Neuronal stem cell (in vitro differentiated cells): ENCODE measurements around the gene COX4I1.

ENCODE experiments used
- DNase-seq: peaks from one replicate; pipeline ENCODE4 v3.0.0-alpha.2; 2013; ENCODE audit warnings: low spot score
- H2AFZ ChIP-seq: one replicate; pipeline ENCODE4 v1.6.1; 2013; ENCODE audit warnings: mild to moderate bottlenecking, low read length, inconsistent platforms
- H2AK5ac ChIP-seq: 2 replicates; pipeline ENCODE4 v1.6.1; 2013; ENCODE audit warnings: low read depth, mild to moderate bottlenecking, inconsistent platforms, low read length, moderate library complexity, mixed read lengths
- H2BK120ac ChIP-seq: 2 replicates; pipeline ENCODE4 v1.6.1; 2013; ENCODE audit warnings: low read depth, mild to moderate bottlenecking, inconsistent platforms, low read length, moderate library complexity, mixed read lengths
- H2BK12ac ChIP-seq: one replicate; pipeline ENCODE4 v1.6.1; 2013; ENCODE audit warnings: low read length, inconsistent platforms
- H2BK15ac ChIP-seq: 2 replicates; pipeline ENCODE4 v1.6.1; 2013; ENCODE audit warnings: mild to moderate bottlenecking, low read length, inconsistent platforms, mixed read lengths
- H2BK5ac ChIP-seq: one replicate; pipeline ENCODE4 v1.6.1; 2013; ENCODE audit warnings: inconsistent platforms, mild to moderate bottlenecking, low read length, moderate library complexity
- H3K14ac ChIP-seq: one replicate; pipeline ENCODE4 v1.6.1; 2013; ENCODE audit warnings: low read length, inconsistent platforms
- H3K18ac ChIP-seq: 2 replicates; pipeline ENCODE4 v1.6.1; 2013; ENCODE audit warnings: low read length, inconsistent platforms
- H3K23ac ChIP-seq: 2 replicates; pipeline ENCODE4 v1.6.1; 2013; ENCODE audit warnings: low read depth, mild to moderate bottlenecking, mixed read lengths, low read length, inconsistent platforms; ENCODE audit not compliant: poor library complexity
- H3K27ac ChIP-seq: replicated peaks from 3 replicates; pipeline ENCODE4 v1.5.1; 2013; ENCODE audit warnings: low read length, inconsistent platforms
- H3K27me3 ChIP-seq, 3 experiments: 2 replicates each; pipeline ENCODE4 v1.6.1; 2013; ENCODE audit warnings: low read length in 3 of 3, mild to moderate bottlenecking in 2 of 3, inconsistent platforms in 1 of 3, low read depth in 1 of 3, mixed read lengths in 1 of 3, moderate library complexity in 1 of 3; ENCODE audit not compliant: control insufficient read depth in 3 of 3, insufficient read depth in 3 of 3
- H3K36me3 ChIP-seq, 2 donors: replicated peaks in 1 of 2; 2 replicates each; pipeline ENCODE4 v1.6.1; 2013; ENCODE audit warnings: low read length in 2 of 2; ENCODE audit not compliant: control insufficient read depth in 2 of 2, insufficient read depth in 2 of 2
- H3K4ac ChIP-seq: 2 replicates; pipeline ENCODE4 v1.6.1; 2013; ENCODE audit warnings: inconsistent platforms, mild to moderate bottlenecking, low read length, moderate library complexity
- H3K4me1 ChIP-seq, 2 donors: 1 replicate in 1 of 2; 2 replicates in 1 of 2; pipeline ENCODE4 v1.6.1; 2013; ENCODE audit warnings: low read length in 2 of 2, low read depth in 1 of 2; ENCODE audit not compliant: control insufficient read depth in 2 of 2, insufficient read depth in 1 of 2
- H3K4me2 ChIP-seq: one replicate; pipeline ENCODE4 v1.6.1; 2013; ENCODE audit warnings: mild to moderate bottlenecking, low read length, inconsistent platforms; ENCODE audit not compliant: insufficient read depth, poor library complexity, severe bottlenecking
- H3K4me3 ChIP-seq, 2 donors: 2 replicates each; pipeline ENCODE4 v1.5.1; 2013; ENCODE audit warnings: low read length in 2 of 2, mild to moderate bottlenecking in 2 of 2, inconsistent platforms in 1 of 2, moderate library complexity in 1 of 2
- H3K79me1 ChIP-seq: one replicate; pipeline ENCODE4 v1.6.1; 2013; ENCODE audit warnings: low read depth, mild to moderate bottlenecking, inconsistent platforms, low read length, moderate library complexity
- H3K9ac ChIP-seq: one replicate; pipeline ENCODE4 v1.6.1; 2013; ENCODE audit warnings: mild to moderate bottlenecking, low read depth, low read length, inconsistent platforms; ENCODE audit not compliant: poor library complexity
- H3K9me3 ChIP-seq, 2 donors: replicated peaks in 1 of 2; 2 replicates each; pipeline versions ENCODE3 to v1.6.1; 2013; ENCODE audit warnings: low read length in 2 of 2, mild to moderate bottlenecking in 2 of 2, inconsistent platforms in 1 of 2, low read depth in 1 of 2, mixed read lengths in 1 of 2, moderate library complexity in 1 of 2; ENCODE audit not compliant: control insufficient read depth in 2 of 2, insufficient read depth in 1 of 2
- H4K8ac ChIP-seq: one replicate; pipeline ENCODE4 v1.6.1; 2013; ENCODE audit warnings: low read depth, mild to moderate bottlenecking, inconsistent platforms, low read length, moderate library complexity
- H4K91ac ChIP-seq: one replicate; pipeline ENCODE4 v1.6.1; 2013; ENCODE audit warnings: low read length, low read depth, mild to moderate bottlenecking, inconsistent platforms; ENCODE audit not compliant: poor library complexity
- WGBS, 2 donors: extraction: QIAGEN DNeasy Blood & Tissue Kit; methylation state at CpG; one replicate each; pipeline ENCODE4 v1.1.7; 2013; ENCODE audit warnings: missing lambda C conversion rate in 2 of 2, mixed read lengths in 1 of 2; ENCODE audit not compliant: insufficient read length in 2 of 2, insufficient replicate concordance in 1 of 2; ENCODE audit errors: extremely low coverage in 2 of 2; 5-methylcytosine and 5-hydroxymethylcytosine counted together

COX4I1 gene

GRCh38 chr16:85750827-85751697 lies 48.4 kb upstream of the COX4I1 start, which contains the start of gene C16orf74:
C16orf74 (minus strand) TSS chr16:85751096; CDS start chr16:85735217, 15,879 bp downstream.
- H3K9me3 ChIP-seq: no peaks in the 10 kb centered on the region
- peak within 1 kb of the TSS; percentile 54 for H2BK15ac ChIP-seq
- peak within 1 kb of the TSS; percentile 32 for H2BK120ac ChIP-seq
- H3K4me3 ChIP-seq: peak within 1 kb of the TSS; percentile 44 to 73
- H2AFZ ChIP-seq: peak within 1 kb of the TSS; percentile 91
- WGBS, 2 donors: no CpG with 5 or more reads among the region's 96 CpGs
- no peak within 1 kb of the TSS for H4K8ac ChIP-seq
- peak within 1 kb of the TSS; percentile 95 for H3K18ac ChIP-seq
- DNase-seq: no peak
- no peaks in the 10 kb centered on the region for H3K79me1 ChIP-seq
- no peak within 1 kb of the TSS for H4K91ac ChIP-seq
- H3K9ac ChIP-seq: peak within 1 kb of the TSS; percentile 54
- H2AK5ac ChIP-seq: peak within 1 kb of the TSS; percentile 64
- H3K27me3 ChIP-seq: peaks cover 8 to 46% (median 41%) of the 10 kb centered on the region in 3 experiments
- peak within 1 kb of the TSS; percentile 99 for H3K4me2 ChIP-seq
- no peak within 1 kb of the TSS for H3K4ac ChIP-seq
- no peak within 1 kb of the TSS for H3K27ac ChIP-seq
- H3K36me3 ChIP-seq: no peaks in the 10 kb centered on the region
- peak within 1 kb of the TSS; percentile 25 for H3K14ac ChIP-seq
- H3K4me1 ChIP-seq: peaks cover 14 to 17% of the 10 kb centered on the region in 2 donors
- no peak within 1 kb of the TSS for H2BK5ac ChIP-seq
- H2BK12ac ChIP-seq: no peak within 1 kb of the TSS
- peak within 1 kb of the TSS; percentile 31 for H3K23ac ChIP-seq

GRCh38 chr16:85751698-85752501 lies 47.6 kb upstream of the COX4I1 start:
- no peak overlapping the region for H2BK12ac ChIP-seq
- H2AFZ ChIP-seq: no peak overlapping the region
- no peak overlapping the region for H3K4ac ChIP-seq
- peak overlapping the region; percentile 63 for H3K14ac ChIP-seq
- H3K4me1 ChIP-seq: peaks cover 14 to 22% of the 10 kb centered on the region in 2 donors
- no peaks in the 10 kb centered on the region for H3K36me3 ChIP-seq
- peak overlapping the region; percentile 61 for H2BK5ac ChIP-seq
- no peak overlapping the region for H3K9ac ChIP-seq
- H3K23ac ChIP-seq: peak overlapping the region; percentile 49
- no peaks in the 10 kb centered on the region for H3K79me1 ChIP-seq
- H3K27me3 ChIP-seq: peaks cover 8 to 51% (median 41%) of the 10 kb centered on the region in 3 experiments
- WGBS, 2 donors: no CpG with 5 or more reads among the region's 15 CpGs
- no peak overlapping the region for H3K4me2 ChIP-seq
- no peak overlapping the region for H2BK120ac ChIP-seq
- no peak for DNase-seq
- peak overlapping the region; percentile 39 for H2AK5ac ChIP-seq
- H4K8ac ChIP-seq: no peak overlapping the region
- H2BK15ac ChIP-seq: peak overlapping the region; percentile 30
- no peaks in the 10 kb centered on the region for H3K9me3 ChIP-seq
- H3K18ac ChIP-seq: peak overlapping the region; percentile 77
- no peak overlapping the region for H3K4me3 ChIP-seq
- no peak overlapping the region for H3K27ac ChIP-seq
- no peak overlapping the region for H4K91ac ChIP-seq

GRCh38 chr16:85752511-85753420 lies 46.7 kb upstream of the COX4I1 start:
- Histone ChIP-seq H4K91ac (no peak overlapping the region), H2BK15ac (no peak overlapping the region), H2BK5ac (peak overlapping the region; percentile 61), H3K4me3 (peak overlapping the region in 1 of 2 donors; percentile 25), H2BK120ac (no peak overlapping the region), H3K79me1 (no peaks in the 10 kb centered on the region), H3K4me2 (no peak overlapping the region), H3K18ac (peak overlapping the region; percentile 77), H2AFZ (no peak overlapping the region), H3K4me1 (peaks cover 14 to 22% of the 10 kb centered on the region in 2 donors), H2AK5ac (peak overlapping the region; percentile 39), H4K8ac (no peak overlapping the region), H3K4ac (no peak overlapping the region), H3K36me3 (no peaks in the 10 kb centered on the region), H3K27ac (no peak overlapping the region), H3K9ac (peak overlapping the region; percentile 61), H3K14ac (peak overlapping the region; percentile 63), H2BK12ac (no peak overlapping the region), H3K9me3 (no peaks in the 10 kb centered on the region), H3K27me3 (peaks cover 8 to 51% (median 41%) of the 10 kb centered on the region in 3 experiments), H3K23ac (peak overlapping the region; percentile 49)
- WGBS, 2 donors: no CpG with 5 or more reads among the region's 21 CpGs
- no peak for DNase-seq
